CD4-positive, CD25-positive, alpha-beta regulatory T cell (primary cell): ENCODE measurements around the gene ERO1A. TPM values are rescaled to one million over a fixed set of nuclear protein-coding genes. Genes with fewer than 3 reads are reported as not detected.

Experiments used
- ATAC-seq, 2 donors: fragments of 150-1000 bp; cut with Tn5 transposase; one replicate each; pipeline ENCODE4 v1.10.0; 2021; ENCODE audit warnings: low read depth in 2 of 2, moderate number of reproducible peaks in 2 of 2, moderate library complexity in 1 of 2
- DNase-seq, 3 donors: peaks; one replicate each; pipeline versions ENCODE4 v3.0.0 to v3.0.0-alpha.2; 2012 to 2022; ENCODE audit warnings: mixed read lengths in 1 of 3
- H3K27ac ChIP-seq: one replicate; pipeline ENCODE4 v1.7.0; 2013; ENCODE audit warnings: mild to moderate bottlenecking, low read length; ENCODE audit not compliant: insufficient read depth, poor library complexity, severe bottlenecking
- H3K27me3 ChIP-seq: one replicate; pipeline ENCODE4 v1.7.0; 2013; ENCODE audit warnings: low read length; ENCODE audit not compliant: control insufficient read depth, insufficient read depth
- H3K36me3 ChIP-seq: one replicate; pipeline ENCODE4 v1.7.0; 2013; ENCODE audit warnings: mild to moderate bottlenecking, low read length, moderate library complexity; ENCODE audit not compliant: control insufficient read depth, insufficient read depth
- H3K4me1 ChIP-seq: 2 replicates; pipeline ENCODE4 v1.7.0; 2013; ENCODE audit warnings: mild to moderate bottlenecking, low read length; ENCODE audit not compliant: insufficient read depth, control insufficient read depth, poor library complexity, severe bottlenecking
- H3K4me3 ChIP-seq: one replicate; pipeline ENCODE4 v1.7.0; 2013; ENCODE audit warnings: low read depth, mild to moderate bottlenecking, low read length, moderate library complexity
- H3K9me3 ChIP-seq, 2 experiments: 1 replicate in 1 of 2; 2 replicates in 1 of 2; pipeline ENCODE4 v1.7.0; 2013; ENCODE audit warnings: low read length in 2 of 2, mild to moderate bottlenecking in 1 of 2, moderate library complexity in 1 of 2; ENCODE audit not compliant: control insufficient read depth in 2 of 2
- H3K27ac Mint-ChIP-seq, 3 donors: one replicate each; pipeline ENCODE4 v1.8.0; 2020 to 2022; ENCODE audit warnings: mild to moderate bottlenecking in 3 of 3, mixed read lengths in 3 of 3, moderate library complexity in 2 of 3
- H3K27me3 Mint-ChIP-seq: one replicate; pipeline ENCODE4 v1.8.0; 2022; ENCODE audit warnings: mild to moderate bottlenecking, mixed read lengths
- H3K36me3 Mint-ChIP-seq: one replicate; pipeline ENCODE4 v1.8.0; 2020; ENCODE audit warnings: mixed read lengths
- H3K4me1 Mint-ChIP-seq, 4 donors: one replicate each; pipeline ENCODE4 v1.8.0; 2020 to 2022; ENCODE audit warnings: mixed read lengths in 4 of 4, mild to moderate bottlenecking in 1 of 4
- H3K4me3 Mint-ChIP-seq, 4 donors: one replicate each; pipeline ENCODE4 v1.8.0; 2020 to 2022; ENCODE audit warnings: mild to moderate bottlenecking in 4 of 4, mixed read lengths in 4 of 4, moderate library complexity in 3 of 4
- H3K9me3 Mint-ChIP-seq, 7 donors: one replicate each; pipeline ENCODE4 v1.8.0; 2020 to 2022; ENCODE audit warnings: mixed read lengths in 7 of 7, mild to moderate bottlenecking in 3 of 7, moderate library complexity in 2 of 7
- polyA plus RNA-seq, 4 donors: library from polyadenylated mRNA; unstranded; fragments of 300-500 nt; fragmentation: Illumina TruSeq; gene quantifications; one replicate each; pipeline ENCODE4 v1.2.3, GENCODE V29; 2021
- total RNA-seq: library from RNA; stranded (reverse); gene quantifications from one replicate; pipeline ENCODE4 v1.2.3, GENCODE V29; 2022

ERO1A gene
- total and polyA plus RNA-seq, 5 donors from 2014 or later: 48.3 to 72.9 (median 64.4) TPM

DNA sequence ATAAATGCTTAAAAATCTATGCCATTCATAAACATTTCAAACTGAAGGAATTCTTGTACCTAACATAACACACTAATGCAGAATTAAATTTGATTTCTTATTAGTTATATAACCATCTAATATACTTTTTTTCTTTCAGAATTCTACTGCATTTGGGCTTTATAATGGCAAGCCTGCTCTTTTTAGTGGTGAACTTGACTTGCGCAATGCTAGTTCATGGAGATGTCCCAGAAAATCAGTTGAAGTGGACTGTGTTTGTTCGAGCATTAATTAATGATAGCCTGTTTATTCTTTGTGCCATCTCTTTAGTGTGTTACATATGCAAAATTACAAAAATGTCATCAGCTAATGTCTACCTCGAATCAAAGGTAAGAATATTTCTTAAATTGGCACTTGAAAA is 95.4 kb downstream of the ERO1A start:
- Histone ChIP-seq H3K4me1 (no peaks in the 10 kb centered on the region), H3K27me3 (peaks cover 5% of the 10 kb centered on the region), H3K9me3 (no peaks in the 10 kb centered on the region), H3K4me3 (no peak overlapping the region), H3K27ac (no peak overlapping the region), H3K36me3 (no peaks in the 10 kb centered on the region)
- Mint-ChIP-seq H3K4me3 (no peak overlapping the region), H3K4me1 (peaks cover 0 to 3% (median 0%) of the 10 kb centered on the region in 4 donors), H3K27ac (no peak overlapping the region), H3K36me3 (no peaks in the 10 kb centered on the region), H3K27me3 (peaks cover 36% of the 10 kb centered on the region), H3K9me3 (peaks cover 0 to 11% (median 4%) of the 10 kb centered on the region in 7 donors)
- no peak for ATAC-seq
- DNase-seq: no peak

DNA sequence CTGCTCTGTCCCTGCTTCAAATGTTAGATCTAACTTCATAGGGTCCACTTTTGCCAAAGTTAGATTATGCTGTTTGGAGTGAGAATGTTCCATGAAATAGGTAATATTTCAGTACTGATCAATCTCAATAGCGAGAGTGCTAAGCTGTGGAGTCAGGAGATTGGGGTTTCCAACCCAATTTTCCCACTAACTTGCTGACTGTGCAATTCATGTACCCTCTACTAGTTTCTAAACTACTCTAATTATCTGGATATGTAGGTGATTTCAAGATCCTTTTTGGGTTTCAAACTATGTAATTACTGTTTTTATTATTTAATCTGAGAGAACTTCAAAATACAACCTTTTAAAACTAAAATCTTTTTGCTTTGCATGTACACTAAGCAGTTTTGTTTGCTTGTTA is 96.8 kb downstream of the ERO1A start:
- Histone ChIP-seq H3K4me3 (no peak overlapping the region), H3K36me3 (no peaks in the 10 kb centered on the region), H3K4me1 (no peaks in the 10 kb centered on the region), H3K9me3 (peaks cover 0 to 4% of the 10 kb centered on the region in 2 experiments), H3K27ac (no peak overlapping the region), H3K27me3 (peaks cover 5% of the 10 kb centered on the region)
- H3K27ac Mint-ChIP-seq: no peak overlapping the region
- peaks cover 4 to 16% (median 9%) of the 10 kb centered on the region in 7 donors for H3K9me3 Mint-ChIP-seq
- no peak overlapping the region for H3K4me3 Mint-ChIP-seq
- ATAC-seq (no peak), DNase-seq (no peak)
- peaks cover 29% of the 10 kb centered on the region for H3K27me3 Mint-ChIP-seq
- peaks cover 0 to 3% (median 0%) of the 10 kb centered on the region in 4 donors for H3K4me1 Mint-ChIP-seq
- no peaks in the 10 kb centered on the region for H3K36me3 Mint-ChIP-seq

DNA sequence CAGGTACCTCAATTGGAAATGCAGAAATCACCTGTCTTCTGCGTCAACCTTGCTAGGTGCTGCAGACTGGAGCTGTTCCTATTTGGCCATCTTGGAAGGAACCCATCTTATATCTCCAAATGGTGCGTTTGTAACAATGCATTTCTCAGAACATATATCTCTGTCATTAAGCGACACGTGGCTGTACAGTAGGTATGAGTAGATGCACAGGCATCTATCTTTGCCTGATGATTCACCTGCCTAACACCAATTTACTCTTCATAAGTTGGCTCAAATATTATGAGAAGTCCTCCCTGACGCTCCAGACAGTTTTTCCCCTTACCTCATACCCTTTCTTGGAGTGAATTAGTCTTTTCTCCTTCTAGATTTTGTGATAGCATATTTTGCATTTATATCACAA is 98.5 kb downstream of the ERO1A start:
- Mint-ChIP-seq H3K4me3 (no peak overlapping the region), H3K4me1 (no peaks in the 10 kb centered on the region), H3K36me3 (no peaks in the 10 kb centered on the region), H3K27me3 (peaks cover 22% of the 10 kb centered on the region), H3K9me3 (peaks cover 4 to 21% (median 9%) of the 10 kb centered on the region in 7 donors), H3K27ac (no peak overlapping the region)
- Histone ChIP-seq H3K27me3 (peaks cover 5% of the 10 kb centered on the region), H3K4me3 (no peak overlapping the region), H3K27ac (no peak overlapping the region), H3K4me1 (no peaks in the 10 kb centered on the region), H3K36me3 (no peaks in the 10 kb centered on the region), H3K9me3 (peaks cover 0 to 4% of the 10 kb centered on the region in 2 experiments)
- DNase-seq (no peak), ATAC-seq (no peak)

DNA sequence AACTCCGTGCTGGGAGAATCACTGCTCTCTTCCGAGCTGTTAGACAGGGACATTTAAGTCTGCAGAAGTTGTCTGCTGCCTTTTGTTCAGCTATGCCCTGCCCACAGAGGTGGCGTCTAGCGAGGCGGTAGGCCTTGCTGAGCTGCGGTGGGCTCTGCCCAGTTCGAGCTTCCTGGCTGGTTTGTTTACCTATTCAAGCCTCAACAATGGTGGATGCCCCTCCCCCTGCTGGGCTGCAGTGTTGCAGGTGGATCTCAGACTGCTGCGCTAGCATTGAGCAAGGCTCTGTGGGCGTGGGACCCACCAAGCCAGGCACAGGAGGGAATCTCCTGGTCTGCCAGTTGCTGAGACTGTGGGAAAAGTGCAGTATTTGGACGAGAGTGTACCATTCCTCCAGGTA is 99.0 kb downstream of the ERO1A start:
- Histone ChIP-seq H3K27me3 (peaks cover 5% of the 10 kb centered on the region), H3K4me3 (no peak overlapping the region), H3K36me3 (no peaks in the 10 kb centered on the region), H3K9me3 (peaks cover 0 to 4% of the 10 kb centered on the region in 2 experiments), H3K4me1 (no peaks in the 10 kb centered on the region), H3K27ac (no peak overlapping the region)
- DNase-seq: no peak
- Mint-ChIP-seq H3K36me3 (no peaks in the 10 kb centered on the region), H3K4me3 (peak overlapping the region in 1 of 4 donors; percentile 7), H3K9me3 (peaks cover 4 to 21% (median 11%) of the 10 kb centered on the region in 7 donors), H3K4me1 (no peaks in the 10 kb centered on the region), H3K27ac (no peak overlapping the region), H3K27me3 (peaks cover 22% of the 10 kb centered on the region)
- ATAC-seq: no peak

DNA sequence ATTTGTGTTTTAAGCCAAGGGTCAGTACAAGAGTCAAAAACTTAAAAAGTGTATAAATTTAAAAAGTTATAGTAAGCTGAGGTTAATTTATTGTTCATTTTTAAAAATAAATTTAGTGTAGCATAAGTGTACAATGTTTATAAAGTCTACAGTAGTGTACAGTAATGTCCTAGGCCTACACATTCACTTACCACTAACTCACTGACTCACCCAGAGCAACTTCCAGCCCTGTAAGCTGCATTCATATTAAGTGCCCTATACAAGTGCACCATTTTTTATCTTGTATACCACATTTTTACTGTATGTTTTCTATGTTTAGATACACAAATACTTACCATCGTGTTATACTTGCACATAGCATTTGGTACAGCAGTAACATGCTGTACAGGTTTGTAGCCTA is 105.0 kb downstream of the ERO1A start:
- ATAC-seq: no peak
- no peak for DNase-seq
- Mint-ChIP-seq H3K9me3 (peaks cover 4 to 17% (median 11%) of the 10 kb centered on the region in 7 donors), H3K36me3 (no peaks in the 10 kb centered on the region), H3K4me3 (no peak overlapping the region), H3K27ac (no peak overlapping the region), H3K27me3 (peaks cover 11% of the 10 kb centered on the region), H3K4me1 (no peaks in the 10 kb centered on the region)
- Histone ChIP-seq H3K9me3 (peaks cover 0 to 4% of the 10 kb centered on the region in 2 experiments), H3K36me3 (no peaks in the 10 kb centered on the region), H3K4me1 (no peaks in the 10 kb centered on the region), H3K27me3 (peaks cover 2% of the 10 kb centered on the region), H3K27ac (no peak overlapping the region), H3K4me3 (no peak overlapping the region)

Other genes starting within 250 kb of the ERO1A start
- gene TXNDC16, start 143.1 kb downstream of the ERO1A start, total RNA-seq: 19.5 TPM
- gene TXNDC16, start 143.1 kb downstream of the ERO1A start, polyA plus RNA-seq: 1 to 10 TPM; 4.3 to 6.6 (median 5.0) TPM
- 0.22 TPM for gene GPR137C, start 142.7 kb downstream of the ERO1A start, total RNA-seq
- gene GPR137C, start 142.7 kb downstream of the ERO1A start, polyA plus RNA-seq: under 1 TPM in 1 of 4 donors, not detected in 3; 0.06 TPM
- 110 TPM for gene PSMC6, start 11.6 kb upstream of the ERO1A start, total RNA-seq
- gene PSMC6, start 11.6 kb upstream of the ERO1A start, polyA plus RNA-seq: 10 to 100 TPM; 69.7 to 83.0 (median 75.7) TPM
- 34.0 TPM for gene STYX, start 34.6 kb upstream of the ERO1A start, total RNA-seq
- 10 to 100 TPM; 33.0 to 45.2 (median 38.0) TPM for gene STYX, start 34.6 kb upstream of the ERO1A start, polyA plus RNA-seq
- gene GNPNAT1, start 96.0 kb upstream of the ERO1A start, total RNA-seq: 7.9 TPM
- 10 to 100 TPM; 13.7 to 14.2 (median 13.9) TPM for gene GNPNAT1, start 96.0 kb upstream of the ERO1A start, polyA plus RNA-seq